ENCODE data around the gene CETN2. TPM values are rescaled to one million over a fixed set of nuclear protein-coding genes. Genes with fewer than 3 reads are reported as not detected.

CETN2 gene
- total RNA-seq, 1 experiment from 2014 or later, result 23.8 TPM

GRCh38 chrX:152832520-152832919 is 2.0 kb upstream of the CETN2 start:
- H3K36me3 ChIP-seq (ENCODE audit: control insufficient read depth, insufficient read depth, low read length), result no peaks in the 10 kb centered on the region; the same call in 1 of the 2 replicates
- no peaks in the 10 kb centered on the region for H3K4me1 Mint-ChIP-seq (ENCODE audit: low read depth, unreplicated experiment)
- POLR2A ChIA-PET, result no interaction called here
- TF ChIP-seq, protein P1, sequence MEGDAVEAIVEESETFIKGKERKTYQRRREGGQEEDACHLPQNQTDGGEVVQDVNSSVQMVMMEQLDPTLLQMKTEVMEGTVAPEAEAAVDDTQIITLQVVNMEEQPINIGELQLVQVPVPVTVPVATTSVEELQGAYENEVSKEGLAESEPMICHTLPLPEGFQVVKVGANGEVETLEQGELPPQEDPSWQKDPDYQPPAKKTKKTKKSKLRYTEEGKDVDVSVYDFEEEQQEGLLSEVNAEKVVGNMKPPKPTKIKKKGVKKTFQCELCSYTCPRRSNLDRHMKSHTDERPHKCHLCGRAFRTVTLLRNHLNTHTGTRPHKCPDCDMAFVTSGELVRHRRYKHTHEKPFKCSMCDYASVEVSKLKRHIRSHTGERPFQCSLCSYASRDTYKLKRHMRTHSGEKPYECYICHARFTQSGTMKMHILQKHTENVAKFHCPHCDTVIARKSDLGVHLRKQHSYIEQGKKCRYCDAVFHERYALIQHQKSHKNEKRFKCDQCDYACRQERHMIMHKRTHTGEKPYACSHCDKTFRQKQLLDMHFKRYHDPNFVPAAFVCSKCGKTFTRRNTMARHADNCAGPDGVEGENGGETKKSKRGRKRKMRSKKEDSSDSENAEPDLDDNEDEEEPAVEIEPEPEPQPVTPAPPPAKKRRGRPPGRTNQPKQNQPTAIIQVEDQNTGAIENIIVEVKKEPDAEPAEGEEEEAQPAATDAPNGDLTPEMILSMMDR (IDR thresholded peaks at IDR 0.05; ENCODE audit: insufficient read depth in 1 of 2, low read depth in 1 of 2, low read length in 1 of 2, severe bottlenecking in 1 of 2, unreplicated experiment in 1 of 2), result no peak
- H3K4me3 Mint-ChIP-seq (ENCODE audit: unreplicated experiment), result peak overlapping the region; percentile 97
- no peaks in the 10 kb centered on the region for H3K9me3 Mint-ChIP-seq (ENCODE audit: unreplicated experiment)
- no peaks in the 10 kb centered on the region for H3K27me3 ChIP-seq (replicated peaks; ENCODE audit: control insufficient read depth, insufficient read depth, low read length)
- H3K9me3 ChIP-seq, result no peaks in the 10 kb centered on the region
- CTCF ChIA-PET, result no interaction called here
- H3K36me3 Mint-ChIP-seq (ENCODE audit: insufficient read depth, unreplicated experiment), result peaks cover 32% of the 10 kb centered on the region
- no peaks in the 10 kb centered on the region for H3K4me1 ChIP-seq
- H3K27ac Mint-ChIP-seq (ENCODE audit: unreplicated experiment), result peak overlapping the region; percentile 37
- intact Hi-C loops (cut with micrococcal nuclease; ENCODE audit: unreplicated experiment), result loop anchor here (5.0 kb wide), 1 partner anchor 95 kb away; no protein-coding TSS in a partner anchor
- DNase-seq, result no peak
- peak overlapping the region; percentile 14 for H3K4me3 ChIP-seq (ENCODE audit: low read depth, low read length)
- BruUV-seq (replicated peaks), result no TSS peak
- no peaks in the 10 kb centered on the region for H3K27me3 Mint-ChIP-seq (ENCODE audit: insufficient read depth, unreplicated experiment)

- Mint-ChIP-seq H3K36me3 (ENCODE audit: insufficient read depth, unreplicated experiment) (peaks cover 32% of the 10 kb centered on the region), H3K9me3 (ENCODE audit: unreplicated experiment) (no peaks in the 10 kb centered on the region), H3K27ac (ENCODE audit: unreplicated experiment) (peak overlapping the region; percentile 98), H3K4me3 (ENCODE audit: unreplicated experiment) (peak overlapping the region; percentile 97), H3K4me1 (ENCODE audit: low read depth, unreplicated experiment) (no peaks in the 10 kb centered on the region), H3K27me3 (ENCODE audit: insufficient read depth, unreplicated experiment) (no peaks in the 10 kb centered on the region)
- H3K9me3 ChIP-seq, result no peaks in the 10 kb centered on the region
- CTCF ChIA-PET, result interaction anchor here (1.3 kb wide), 1 partner anchor 10 kb away, joined by 4 read pairs; no protein-coding TSS in a partner anchor
- H3K27me3 ChIP-seq (replicated peaks; ENCODE audit: control insufficient read depth, insufficient read depth, low read length), result no peaks in the 10 kb centered on the region
- BruUV-seq (replicated peaks), result TSS peak; percentile 72
- TF ChIP-seq, protein P1 (IDR thresholded peaks at IDR 0.05; ENCODE audit: insufficient read depth in 1 of 2, low read depth in 1 of 2, low read length in 1 of 2, severe bottlenecking in 1 of 2, unreplicated experiment in 1 of 2), result no peak
- no peaks in the 10 kb centered on the region for H3K4me1 ChIP-seq
- H3K4me3 ChIP-seq (ENCODE audit: low read depth, low read length), result peak overlapping the region; percentile 82
- POLR2A ChIA-PET, result interaction anchor here (0.6 to 1.2 kb wide), 2 partner anchors 10 to 110 kb away, joined by 4 to 8 read pairs; no protein-coding TSS in a partner anchor
- intact Hi-C loops (cut with micrococcal nuclease; ENCODE audit: unreplicated experiment), result loop anchor here (5.0 kb wide), 1 partner anchor 96 kb away; no protein-coding TSS in a partner anchor
- no peaks in the 10 kb centered on the region; the same call in 1 of the 2 replicates for H3K36me3 ChIP-seq (ENCODE audit: control insufficient read depth, insufficient read depth, low read length)
- no peak for DNase-seq
These were observed 834 bp upstream of the CETN2 start for GRCh38 chrX:152831391-152831790.

DNA sequence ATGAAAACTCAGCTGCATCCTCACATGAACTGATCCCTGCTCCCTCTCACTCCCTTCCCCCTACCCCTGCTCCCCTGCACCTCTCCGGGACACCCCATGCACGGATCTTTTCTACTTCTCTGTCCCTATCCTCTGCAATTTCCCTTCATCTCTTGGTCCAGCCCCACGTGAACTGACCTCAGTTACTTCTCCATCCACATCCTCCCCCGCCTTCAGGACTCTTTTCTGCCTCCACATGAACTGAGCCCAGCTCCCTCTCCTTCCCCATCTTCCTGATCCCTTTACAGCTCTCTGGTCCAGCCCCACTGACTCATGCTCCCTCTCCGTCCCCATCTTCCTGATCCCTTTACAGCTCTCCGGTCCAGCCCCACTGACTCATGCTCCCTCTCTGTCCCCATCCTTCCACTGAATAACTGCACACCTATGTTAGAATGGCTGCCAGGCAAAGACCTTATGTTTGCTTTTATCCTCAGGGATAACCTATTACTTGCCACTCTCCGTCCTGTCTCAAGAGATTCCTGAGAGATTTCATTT is 5.6 kb downstream of the CETN2 start:
- DNase-seq, result no peak
- Histone ChIP-seq H3K9me3 (no peaks in the 10 kb centered on the region), H3K4me1 (no peaks in the 10 kb centered on the region), H3K36me3 (ENCODE audit: control insufficient read depth, insufficient read depth, low read length) (no peaks in the 10 kb centered on the region), H3K4me3 (ENCODE audit: low read depth, low read length) (no peak overlapping the region), H3K27me3 (replicated peaks; ENCODE audit: control insufficient read depth, insufficient read depth, low read length) (0 out of 2 replicates have a peak, but pooled peaks cover 1% of the 10 kb centered on the region)
- no peaks in the 10 kb centered on the region for H3K36me3 Mint-ChIP-seq (ENCODE audit: insufficient read depth, unreplicated experiment)
- BruUV-seq (replicated peaks), result no TSS peak
- no peaks in the 10 kb centered on the region for H3K9me3 Mint-ChIP-seq (ENCODE audit: unreplicated experiment)
- TF ChIP-seq, protein P1 (IDR thresholded peaks at IDR 0.05; ENCODE audit: insufficient read depth in 1 of 2, low read depth in 1 of 2, low read length in 1 of 2, severe bottlenecking in 1 of 2, unreplicated experiment in 1 of 2), result no peak
- CTCF ChIA-PET, result no interaction called here
- intact Hi-C loops (cut with micrococcal nuclease; ENCODE audit: unreplicated experiment), result no loop called here
- no peak overlapping the region for H3K4me3 Mint-ChIP-seq (ENCODE audit: unreplicated experiment)
- H3K27me3 Mint-ChIP-seq (ENCODE audit: insufficient read depth, unreplicated experiment), result peaks cover 7% of the 10 kb centered on the region
- H3K4me1 Mint-ChIP-seq (ENCODE audit: low read depth, unreplicated experiment), result no peaks in the 10 kb centered on the region
- no peak overlapping the region for H3K27ac Mint-ChIP-seq (ENCODE audit: unreplicated experiment)
- POLR2A ChIA-PET, result no interaction called here
